ENCODE measurements around the gene FKTN.
"Not testable (repeated sequence)": the region's sequence is repeated elsewhere in the genome, so short reads cannot be mapped to it uniquely, and the experiment has no call there.

FKTN gene

DNA sequence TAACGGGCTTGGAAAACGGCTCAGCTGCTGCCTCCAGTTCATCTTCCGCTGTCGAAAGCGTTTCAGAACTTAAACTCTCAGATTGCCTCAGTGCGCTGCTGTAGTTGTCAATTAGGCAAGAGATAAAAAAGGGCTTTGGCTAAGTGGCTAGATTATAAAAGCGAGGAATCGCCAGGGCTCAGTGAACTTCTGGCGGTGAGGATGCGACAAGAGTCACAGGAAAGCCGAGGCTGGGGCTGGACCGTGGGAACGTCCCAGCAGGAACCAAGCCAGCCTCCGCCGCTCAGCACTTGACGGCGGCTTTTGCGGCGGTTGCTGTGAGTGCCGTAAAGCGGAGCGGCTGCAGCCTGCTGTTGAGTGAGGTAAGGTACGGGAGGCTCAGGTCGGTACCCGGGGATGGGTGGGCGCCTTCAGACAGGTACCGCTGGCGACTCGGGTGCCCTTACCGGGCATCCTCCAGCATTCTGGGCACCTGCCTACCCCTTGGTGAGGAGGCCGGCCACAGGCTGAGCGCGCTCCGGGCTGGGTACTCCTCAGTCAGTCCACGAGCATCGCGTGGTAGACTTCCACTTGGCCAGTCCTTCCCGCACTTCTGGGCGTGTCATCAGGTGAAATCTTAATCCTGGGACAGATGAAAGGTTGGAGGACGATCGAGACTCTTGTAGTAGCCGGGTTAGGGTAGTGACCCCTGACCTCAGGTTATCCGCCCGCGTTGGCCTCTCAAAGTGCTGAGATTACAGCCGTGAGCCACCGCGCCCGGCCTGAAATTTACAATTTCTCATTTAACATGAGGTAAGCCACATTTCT, at the start of gene FKTN:
Gene FKTN (plus strand): TSS at position 328 of the 807 bp plus-strand sequence. CDS start 16,902 bp downstream, outside the sequence.
- DNase-seq (ENCODE audit: low spot score) = peak; percentile 87

DNA sequence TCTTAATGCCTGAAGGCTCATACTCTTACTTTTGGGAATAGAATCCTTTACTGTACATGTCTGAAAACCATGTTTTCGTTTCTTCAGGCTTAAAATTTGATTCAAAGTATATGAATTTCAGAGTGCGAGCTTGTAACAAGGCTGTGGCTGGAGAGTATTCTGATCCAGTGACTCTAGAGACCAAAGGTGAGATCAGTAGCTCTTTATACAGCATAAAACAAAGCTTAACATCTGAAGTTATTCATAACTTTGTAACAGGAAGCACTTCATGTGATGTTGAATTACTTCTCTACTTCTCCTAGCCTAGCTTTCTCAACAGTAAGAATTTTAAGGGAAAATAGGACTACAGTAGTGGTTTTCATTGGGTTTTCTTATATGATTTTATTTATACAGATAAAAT, 49.4 kb upstream of the FKTN start:
- no peak for DNase-seq (ENCODE audit: low spot score)

DNA sequence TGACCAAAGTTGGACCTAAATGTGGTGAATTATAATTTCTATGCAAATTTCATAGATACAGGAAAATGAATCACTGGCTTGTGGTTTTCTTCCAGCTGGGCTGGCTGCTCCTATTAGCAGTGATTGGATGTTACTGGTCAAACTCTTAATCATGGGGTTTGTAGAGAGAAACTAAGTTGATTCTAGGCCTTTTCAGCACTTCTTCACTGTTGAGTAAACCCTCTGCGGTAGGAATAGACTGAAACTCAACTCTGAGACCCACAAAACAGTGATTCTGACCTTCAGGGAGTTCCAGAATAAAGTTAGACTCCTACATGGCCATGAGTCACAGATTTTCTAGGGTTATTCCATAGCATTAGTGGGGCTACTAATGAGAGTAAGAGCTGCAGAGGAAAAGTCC, 47.9 kb upstream of the FKTN start:
- peak; percentile 10 for DNase-seq (ENCODE audit: low spot score)

DNA sequence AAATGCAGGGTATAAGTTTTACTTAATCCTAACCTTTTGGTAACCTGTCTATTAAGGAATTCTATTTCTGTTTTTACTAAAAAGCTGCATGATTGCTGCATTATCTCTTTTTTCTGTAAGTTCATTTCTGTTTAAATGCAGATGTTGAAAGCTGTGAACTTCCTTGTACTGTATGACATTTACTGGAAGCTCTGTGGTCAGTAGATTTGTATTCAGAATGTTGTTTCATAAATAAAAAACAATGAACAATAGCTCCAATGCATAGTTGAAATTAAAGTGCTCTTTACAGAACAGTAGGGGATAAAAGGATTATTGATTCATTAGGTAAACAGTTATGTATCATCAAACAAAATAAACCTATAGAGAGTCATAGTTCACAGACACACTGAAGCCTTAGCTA, 46.5 kb upstream of the FKTN start:
- DNase-seq (ENCODE audit: low spot score) = no peak

DNA sequence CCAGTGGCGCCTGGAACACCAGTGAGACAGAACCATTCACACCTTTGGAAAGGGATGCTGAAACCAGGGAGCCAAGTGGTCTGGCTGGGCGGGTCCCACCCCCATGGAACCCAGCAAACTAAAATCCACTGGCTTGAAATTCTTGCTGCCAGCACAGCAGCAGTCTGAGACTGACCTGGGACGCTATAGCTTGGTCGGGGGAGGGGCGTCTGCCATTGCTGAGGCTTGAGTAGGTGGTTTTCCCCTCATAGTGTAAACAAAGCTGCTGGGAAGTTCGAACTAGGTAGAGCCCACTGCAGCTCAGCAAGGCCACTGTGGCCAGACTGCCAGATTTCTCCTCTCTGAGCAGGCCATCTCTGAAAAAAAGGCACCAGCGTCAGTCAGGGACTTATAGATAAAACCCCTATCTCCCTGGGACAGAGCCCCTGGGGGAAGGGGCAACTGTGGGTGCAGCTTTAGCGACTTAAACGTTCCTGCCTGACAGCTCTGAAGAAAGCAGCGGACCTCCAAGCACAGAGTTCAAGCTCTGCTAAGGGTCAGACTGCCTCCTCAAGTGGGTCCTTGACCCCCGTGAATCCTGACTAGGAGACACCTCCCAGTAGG, 42.0 kb upstream of the FKTN start:
- DNase-seq (ENCODE audit: low spot score) = no peak

DNA sequence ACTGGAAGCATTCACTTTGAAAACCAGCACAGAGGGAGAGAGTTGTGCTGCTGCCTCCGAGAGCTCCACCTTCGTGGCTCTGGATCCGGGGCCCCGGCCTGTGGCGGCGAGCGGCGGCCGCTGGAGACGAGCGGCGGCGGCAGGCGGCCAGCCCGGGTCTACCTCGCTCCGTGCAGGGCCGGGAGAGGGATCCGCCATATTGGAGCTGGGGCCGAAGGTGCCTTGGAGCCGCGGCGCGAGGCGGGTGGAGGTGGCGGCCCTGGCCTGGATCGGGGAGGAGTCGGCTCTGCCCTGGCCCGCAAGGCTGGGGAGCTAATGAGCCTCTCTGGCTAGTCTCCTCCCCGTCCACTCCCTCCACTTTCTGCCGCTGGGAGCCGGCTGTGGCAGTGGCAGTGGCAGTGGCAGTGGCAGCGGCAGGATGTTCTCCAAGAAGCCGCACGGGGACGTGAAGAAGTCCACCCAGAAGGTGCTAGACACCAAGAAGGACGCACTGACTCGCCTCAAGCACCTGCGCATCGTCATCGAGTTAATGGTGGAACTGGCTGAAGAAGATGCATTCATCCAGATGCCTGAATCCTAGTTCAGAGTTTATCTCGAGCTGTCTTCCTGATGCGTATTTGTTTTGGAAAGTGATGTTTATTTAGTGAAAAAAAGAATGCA, 38.1 kb upstream of the FKTN start:
- DNase-seq (ENCODE audit: low spot score) = peak; percentile 16

DNA sequence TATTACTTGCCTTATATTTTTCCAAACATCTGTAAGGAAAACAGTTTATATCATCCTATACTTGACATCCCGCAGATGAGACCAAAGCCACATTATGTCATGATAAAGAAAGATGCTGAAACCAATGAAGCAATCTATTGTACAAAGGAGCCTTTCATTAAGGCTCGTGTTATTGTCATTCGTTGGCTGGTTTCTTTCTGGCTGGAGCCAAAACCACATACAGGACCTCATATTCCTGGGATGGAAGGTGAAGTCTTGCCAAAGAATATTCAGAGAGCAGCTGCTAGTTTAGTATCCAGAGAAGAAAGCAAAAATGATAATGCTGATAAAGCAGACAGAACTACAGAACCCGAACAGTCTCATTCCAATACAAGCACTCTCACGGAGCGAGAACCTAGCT, 36.9 kb upstream of the FKTN start:
- not testable (repeated sequence) for DNase-seq (ENCODE audit: low spot score)

DNA sequence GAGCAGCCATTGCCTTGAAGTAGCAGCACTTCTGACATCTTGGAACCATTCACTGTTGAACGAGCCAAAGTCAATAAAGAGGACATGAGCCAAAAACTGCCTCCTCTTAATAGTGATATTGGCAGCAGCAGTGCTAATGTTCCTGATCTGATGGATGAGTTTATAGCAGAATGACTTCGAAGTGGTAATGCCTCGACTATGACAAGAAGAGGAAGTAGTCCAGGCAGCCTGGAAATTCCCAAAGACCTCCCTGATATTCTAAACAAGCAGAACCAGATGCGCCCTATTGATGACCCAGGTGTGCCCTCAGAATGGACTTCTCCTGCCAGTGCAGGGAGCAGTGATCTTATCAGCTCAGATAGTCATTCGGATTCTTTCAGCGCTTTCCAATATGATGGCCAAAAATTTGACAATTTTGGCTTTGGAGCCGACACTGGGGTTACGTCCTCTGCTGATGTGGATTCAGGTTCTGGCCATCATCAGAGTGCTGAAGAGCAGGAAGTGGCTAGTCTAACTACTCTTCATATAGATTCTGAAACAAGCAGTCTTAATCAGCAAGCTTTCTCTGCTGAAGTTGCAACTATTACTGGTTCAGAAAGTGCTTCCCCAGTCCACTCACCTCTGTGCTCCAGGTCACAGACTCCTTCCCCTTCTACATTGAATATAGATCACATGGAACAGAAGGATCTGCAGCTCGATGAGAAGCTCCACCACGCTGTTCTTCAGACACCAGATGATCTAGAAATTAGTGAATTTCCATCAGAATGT, 35.1 kb upstream of the FKTN start:
- not testable (repeated sequence) for DNase-seq (ENCODE audit: low spot score)

DNA sequence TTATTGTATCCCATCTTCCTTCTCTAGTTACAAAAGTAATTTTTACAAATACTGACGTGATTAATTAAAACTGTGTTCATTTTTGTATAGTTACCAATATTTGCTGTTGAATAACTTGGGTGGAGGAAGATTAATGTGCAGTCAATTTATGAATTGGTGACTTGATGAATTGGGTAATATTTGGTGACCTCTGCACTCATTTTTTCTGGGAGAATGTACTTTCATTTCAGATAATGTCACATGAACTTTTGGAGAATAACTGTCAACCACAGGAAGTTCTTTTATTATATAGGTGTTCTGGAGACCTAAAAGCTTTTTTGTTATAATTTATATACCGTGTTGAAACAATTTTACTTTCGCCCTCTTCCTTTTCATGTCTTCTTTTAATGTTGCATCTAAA, 26.4 kb upstream of the FKTN start:
- DNase-seq (ENCODE audit: low spot score) = no peak

DNA sequence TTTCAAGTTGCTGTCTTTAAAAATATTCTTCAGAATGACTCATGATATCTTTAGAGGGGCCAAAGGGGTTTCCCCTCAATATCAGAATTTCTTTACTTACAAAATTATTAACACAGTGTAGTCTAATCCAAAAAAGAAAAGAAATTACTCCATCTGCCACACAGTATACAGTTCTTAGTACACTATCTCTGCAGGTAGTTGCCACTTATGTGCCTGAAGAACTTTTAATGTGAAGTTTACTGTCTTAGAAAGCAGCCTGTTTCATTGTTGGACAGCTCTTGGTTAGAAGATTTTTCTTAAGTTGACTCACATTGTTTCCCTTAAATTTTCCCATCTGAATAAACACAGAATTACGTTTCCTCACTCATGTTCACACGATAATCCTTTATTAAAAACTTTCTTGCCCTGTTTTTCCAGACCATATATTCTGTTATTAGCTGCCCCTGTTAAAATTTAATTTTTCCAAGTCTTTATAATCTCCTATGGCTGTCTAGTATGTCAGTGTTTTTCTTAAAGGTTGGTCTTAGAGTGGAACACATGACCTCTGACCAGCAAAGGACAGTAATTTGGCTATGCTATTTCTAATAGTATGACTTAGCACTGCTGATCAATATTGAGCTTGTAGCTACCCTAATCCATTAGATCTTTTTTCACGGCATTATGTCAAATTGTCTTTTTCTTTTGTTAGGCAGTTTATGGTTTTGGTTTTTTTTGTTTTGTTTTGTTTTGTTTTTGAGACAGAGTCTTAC, 21.8 kb upstream of the FKTN start:
- peak; percentile 4 for DNase-seq (ENCODE audit: low spot score)

DNA sequence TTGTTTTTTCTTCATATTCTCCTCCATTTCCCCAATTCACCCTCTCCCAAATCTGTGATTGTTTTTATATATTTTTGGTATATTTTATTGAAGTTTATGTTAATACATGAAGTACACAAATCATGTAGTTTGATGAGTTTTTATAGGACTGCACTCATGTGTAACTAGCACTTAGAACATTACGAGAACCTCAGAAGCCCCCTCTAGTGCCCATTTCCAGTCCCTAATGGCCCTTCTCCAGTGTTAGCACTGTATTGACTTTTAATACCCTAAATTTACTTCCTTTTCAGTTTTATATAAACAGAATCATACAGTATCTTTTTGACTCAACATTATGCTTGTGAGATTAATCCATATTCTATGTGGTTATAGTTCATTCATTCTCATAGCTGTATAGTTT, 18.5 kb upstream of the FKTN start:
- no peak for DNase-seq (ENCODE audit: low spot score)

DNA sequence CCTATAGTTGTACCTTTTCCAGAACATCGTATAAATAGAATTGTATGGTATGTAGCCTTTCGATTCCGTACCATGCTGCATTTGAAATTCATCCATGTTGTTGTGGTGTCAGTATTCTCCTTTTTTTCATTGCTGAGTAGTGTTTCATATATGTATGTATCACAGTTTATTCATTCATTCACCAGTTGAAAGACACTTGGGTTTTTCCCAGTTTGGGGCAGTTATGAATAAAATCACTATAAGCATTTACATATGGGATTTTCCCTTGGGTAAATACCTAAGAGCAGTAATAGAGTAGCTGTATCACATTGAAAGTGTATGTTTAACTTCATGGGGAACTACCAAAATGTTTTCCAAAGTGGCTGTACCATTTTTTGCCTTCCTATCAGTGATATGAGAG, 16.1 kb upstream of the FKTN start:
- peak; percentile 49 for DNase-seq (ENCODE audit: low spot score)

DNA sequence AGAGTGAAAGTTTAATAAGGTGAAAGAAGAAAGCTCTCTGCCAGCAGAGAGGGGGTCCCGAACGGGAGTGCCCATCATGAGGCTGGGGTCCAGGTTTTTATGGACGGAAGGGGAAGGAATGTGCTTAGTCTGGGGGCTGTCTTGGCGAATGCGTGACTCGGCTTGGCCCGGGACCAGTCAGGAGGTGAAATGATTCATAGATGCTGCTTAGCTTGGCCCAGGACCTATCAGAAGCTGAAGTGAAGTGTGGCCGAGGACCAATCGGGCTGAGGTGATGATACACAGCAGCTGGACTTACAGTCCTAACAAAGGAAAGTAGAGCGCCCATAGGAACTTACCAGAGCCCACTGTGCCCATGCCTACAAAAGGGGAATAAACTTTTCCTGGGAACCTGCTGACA, 3.9 kb upstream of the FKTN start:
- DNase-seq (ENCODE audit: low spot score) = no peak

DNA sequence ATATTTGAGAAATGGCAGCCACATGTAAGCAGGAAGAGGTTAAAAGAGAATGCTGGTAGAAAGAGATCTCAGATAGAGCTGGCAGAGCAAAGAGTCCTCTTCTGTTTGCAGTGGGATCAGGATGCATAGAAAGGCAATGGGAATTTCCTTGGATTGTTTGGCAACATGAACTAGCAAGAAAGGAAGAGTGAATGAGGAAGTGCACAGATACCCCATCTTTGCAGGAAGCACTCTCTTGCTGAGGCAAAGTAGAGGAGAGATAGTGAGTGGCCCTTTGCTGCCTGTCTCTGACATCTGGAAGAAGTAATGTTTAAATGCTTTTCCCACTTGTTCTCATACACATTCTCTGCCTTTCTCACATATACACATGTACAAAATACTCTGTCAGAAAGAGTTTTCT, 14.5 kb downstream of the FKTN start:
- DNase-seq (ENCODE audit: low spot score) = no peak

DNA sequence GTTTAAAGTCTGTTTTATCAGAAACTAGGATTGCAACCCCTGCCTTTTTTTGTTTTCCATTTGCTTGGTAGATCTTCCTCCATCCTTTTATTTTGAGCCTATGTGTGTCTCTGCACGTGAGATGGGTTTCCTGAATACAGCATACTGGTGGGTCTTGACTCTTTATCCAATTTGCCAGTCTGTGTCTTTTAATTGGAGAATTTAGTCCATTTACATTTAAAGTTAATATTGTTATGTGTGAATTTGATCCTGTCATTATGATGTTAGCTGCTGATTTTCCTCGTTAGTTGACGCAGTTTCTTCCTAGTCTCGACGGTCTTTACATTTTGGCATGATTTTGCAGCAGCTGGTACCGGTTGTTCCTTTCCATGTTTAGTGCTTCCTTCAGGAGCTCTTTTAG, 22.0 kb downstream of the FKTN start:
- not testable (repeated sequence) for DNase-seq (ENCODE audit: low spot score)

DNA sequence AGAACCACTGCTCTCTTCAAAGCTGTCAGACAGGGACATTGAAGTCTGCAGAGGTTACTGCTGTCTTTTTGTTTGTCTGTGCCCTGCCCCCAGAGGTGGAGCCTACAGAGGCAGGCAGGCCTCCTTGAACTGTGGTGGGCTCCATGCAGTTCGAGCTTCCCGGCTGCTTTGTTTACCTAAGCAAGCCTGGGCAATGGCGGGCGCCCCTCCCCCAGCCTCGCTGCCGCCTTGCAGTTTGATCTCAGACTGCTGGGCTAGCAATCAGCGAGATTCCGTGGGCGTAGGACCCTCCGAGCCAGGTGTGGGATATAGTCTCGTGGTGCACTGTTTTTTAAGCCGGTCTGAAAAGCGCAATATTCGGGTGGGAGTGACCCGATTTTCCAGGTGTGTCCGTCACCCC, 23.6 kb downstream of the FKTN start:
- DNase-seq (ENCODE audit: low spot score) = not testable (repeated sequence)

DNA sequence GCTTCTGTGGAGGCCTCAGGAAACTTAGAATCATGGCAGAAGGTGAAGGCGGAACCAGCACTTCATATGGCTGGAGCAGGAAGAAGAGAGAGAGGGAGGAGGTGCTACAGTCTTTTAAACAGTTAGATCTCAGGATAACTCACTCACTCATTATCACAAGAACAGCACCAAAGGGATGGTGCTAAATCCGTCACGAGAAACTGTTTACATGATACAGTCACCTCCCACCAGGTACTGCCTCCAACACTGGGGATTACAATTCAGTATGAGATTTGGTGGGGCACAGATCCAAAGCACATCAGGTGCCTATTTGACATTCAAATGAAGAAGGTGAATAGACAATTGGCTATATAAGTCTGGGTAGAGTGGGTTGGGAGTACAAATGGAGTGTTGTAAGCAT, 35.2 kb downstream of the FKTN start:
- DNase-seq (ENCODE audit: low spot score) = no peak

DNA sequence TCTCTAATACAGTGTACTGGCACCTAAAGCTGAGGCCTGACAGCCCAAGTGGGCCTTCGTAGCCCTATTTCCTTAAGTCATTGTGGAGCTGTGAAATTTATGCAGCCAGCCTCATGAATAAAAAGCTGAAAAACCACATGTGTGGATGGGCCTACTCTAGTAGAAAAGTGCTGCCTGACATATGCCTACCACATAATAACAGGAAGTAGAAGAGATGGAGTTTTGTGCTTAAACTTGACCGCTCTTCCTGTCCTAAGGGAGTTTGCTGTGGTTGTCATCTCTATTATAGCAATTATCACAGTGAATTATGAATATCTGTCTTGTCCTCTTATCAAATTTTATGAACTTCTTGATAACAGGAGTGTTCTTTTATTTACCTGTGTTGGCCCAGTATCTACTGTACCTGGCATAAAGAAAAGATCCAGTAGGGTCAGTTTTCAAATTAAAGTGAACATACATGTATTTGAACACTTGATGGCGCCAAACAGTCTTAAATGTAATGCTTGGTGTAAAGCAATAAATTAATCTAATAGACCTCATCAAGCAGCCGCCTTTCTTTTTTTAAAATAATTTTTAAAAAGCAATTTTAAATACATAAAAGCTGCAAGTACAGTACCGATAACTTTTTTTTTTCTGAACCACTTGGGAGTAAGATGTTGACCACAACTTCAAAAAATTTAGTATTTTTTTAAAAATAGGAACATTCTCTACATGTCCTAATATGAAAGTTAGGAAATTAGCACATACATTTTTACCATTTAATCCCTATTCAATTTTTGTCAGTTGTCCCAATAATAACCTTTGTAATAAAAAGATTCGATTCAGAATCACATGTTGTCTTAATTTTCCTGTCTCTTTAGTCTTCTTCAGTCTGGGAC, 51.0 kb downstream of the FKTN start:
- peak; percentile 37 for DNase-seq (ENCODE audit: low spot score)

DNA sequence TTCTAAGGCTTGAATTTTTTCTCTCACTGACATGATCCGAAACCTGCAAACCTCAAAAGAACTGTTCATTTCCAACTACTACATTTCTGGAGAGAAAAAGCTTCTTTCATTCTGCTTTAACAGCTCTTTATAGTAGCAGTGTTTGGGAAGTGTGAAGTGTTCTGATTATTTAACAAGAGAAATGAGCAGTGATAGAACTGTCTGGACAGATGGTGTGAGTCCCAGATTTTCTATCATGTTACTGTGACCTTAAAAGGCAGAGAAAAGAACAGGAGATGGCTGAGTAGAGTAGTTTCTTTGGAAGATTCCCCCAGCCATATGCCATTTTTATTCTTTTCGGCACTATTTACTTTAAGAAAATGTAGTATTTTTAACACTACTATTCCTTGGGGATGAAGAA, 63.1 kb downstream of the FKTN start:
- no peak for DNase-seq (ENCODE audit: low spot score)

DNA sequence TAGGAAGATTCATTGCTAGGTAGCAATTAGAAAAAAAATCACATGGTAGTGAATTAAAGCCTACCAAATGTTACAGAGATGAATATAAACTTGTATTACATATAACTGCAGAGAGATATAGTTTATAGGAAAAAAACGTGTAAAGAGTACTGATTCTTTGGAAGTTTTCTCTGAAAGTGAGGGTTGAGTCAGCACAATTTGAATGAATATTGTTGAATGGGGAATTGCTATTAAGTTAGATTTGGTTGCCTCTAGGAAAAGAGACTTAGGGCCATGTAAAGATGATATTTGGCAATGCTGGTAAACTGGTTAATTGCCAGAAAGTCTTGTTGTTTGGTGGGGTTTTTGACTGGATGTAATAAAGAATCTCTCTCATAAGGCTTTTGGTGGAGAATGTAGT, 67.2 kb downstream of the FKTN start:
- DNase-seq (ENCODE audit: low spot score) = no peak

DNA sequence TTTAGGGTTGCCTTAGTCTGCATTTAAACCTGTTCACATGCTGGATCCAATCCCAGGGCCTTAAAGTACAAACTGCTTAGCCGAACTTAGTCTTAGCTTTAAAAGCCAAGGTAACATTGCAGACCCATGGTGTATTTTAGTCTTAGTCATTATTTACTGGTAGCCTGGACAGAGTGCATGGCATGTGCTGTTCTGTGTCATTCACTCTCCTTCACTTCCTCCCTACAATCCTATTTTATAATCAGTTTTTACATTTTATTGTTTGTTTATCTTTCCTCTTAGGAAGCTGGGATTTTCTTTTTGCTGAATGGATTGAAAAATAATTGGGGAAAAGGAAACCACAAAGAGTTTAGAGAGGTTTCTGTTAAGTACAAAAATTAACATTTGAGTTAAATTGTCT, 74.9 kb downstream of the FKTN start:
- DNase-seq (ENCODE audit: low spot score) = no peak

Measured in activated CD4-positive, alpha-beta T cell treated with anti-CD3 and anti-CD28 coated beads, Interleukin-2, Interleukin-4, amounts not matched to agents 100 ng/mL and 50 ng/mL, durations not matched to agents 16 hours and 8 hours (primary cell).